H1 (cell line): Measurements from ENCODE around the gene PLEKHB1. TPM values are rescaled to one million over a fixed set of nuclear protein-coding genes. Genes with fewer than 3 reads are reported as not detected.

Source experiments
- BACH1 ChIP-seq: IDR thresholded peaks from 2 replicates; pipeline ENCODE4 v1.6.1; 2012; ENCODE audit warnings: low read length, improper control_type of control experiment
- BCL11A ChIP-seq, 2 experiments: IDR thresholded peaks; one replicate each; pipeline ENCODE4 v1.6.1; 2011; ENCODE audit warnings: low read depth in 2 of 2, low read length in 2 of 2, mild to moderate bottlenecking in 2 of 2
- CBX8 ChIP-seq: fragments of 300-800, 300-1000 bp; sonication (generic); IDR thresholded peaks from 2 replicates; pipeline ENCODE4 v1.7.1; 2016; ENCODE audit warnings: low read depth, low read length, borderline replicate concordance
- CHD1 ChIP-seq: IDR thresholded peaks from 2 replicates; pipeline ENCODE4 v1.6.1; 2012; ENCODE audit warnings: low read depth, low read length, improper control_type of control experiment
- CTBP2 ChIP-seq: IDR thresholded peaks from 2 replicates; pipeline ENCODE4 v1.7.0; 2011; ENCODE audit warnings: borderline replicate concordance, mild to moderate bottlenecking, moderate library complexity, mixed read lengths, low read length; ENCODE audit not compliant: insufficient read depth, insufficient read length
- EP300 ChIP-seq, 2 experiments: IDR thresholded peaks; 1 replicate in 1 of 2; 2 replicates in 1 of 2; pipeline ENCODE4 v1.6.1; 2011 to 2012; ENCODE audit warnings: low read depth in 2 of 2, low read length in 2 of 2, mild to moderate bottlenecking in 2 of 2, borderline replicate concordance in 1 of 2, inconsistent platforms in 1 of 2, moderate library complexity in 1 of 2
- GABPA ChIP-seq: IDR thresholded peaks from 2 replicates; pipeline ENCODE4 v1.6.1; 2011; ENCODE audit warnings: mild to moderate bottlenecking, low read length, moderate library complexity, borderline replicate concordance; ENCODE audit not compliant: insufficient read depth
- GTF2F1 ChIP-seq: IDR thresholded peaks from 2 replicates; pipeline ENCODE4 v1.6.1; 2012; ENCODE audit warnings: low read depth, low read length, improper control_type of control experiment, borderline replicate concordance
- HDAC2 ChIP-seq, 2 experiments: fragments of 300-600 bp in 1 of 2; sonication (generic) in 1 of 2; IDR thresholded peaks; 2 replicates each; pipeline ENCODE4 v1.6.1; 2011 to 2012; ENCODE audit warnings: low read depth in 2 of 2, low read length in 2 of 2, mild to moderate bottlenecking in 2 of 2, moderate library complexity in 2 of 2, borderline replicate concordance in 1 of 2, inconsistent platforms in 1 of 2
- JUND ChIP-seq: IDR thresholded peaks from 2 replicates; pipeline ENCODE4 v1.6.1; 2011; ENCODE audit warnings: mild to moderate bottlenecking, improper control_type of control experiment, low read length
- KDM1A ChIP-seq: fragments of 200-600, 300-600 bp; sonication (generic); IDR thresholded peaks from 2 replicates; pipeline ENCODE4 v1.7.1; 2016; ENCODE audit warnings: mild to moderate bottlenecking, low read length, borderline replicate concordance
- NRF1 ChIP-seq: IDR thresholded peaks from 2 replicates; pipeline ENCODE4 v1.6.1; 2011; ENCODE audit warnings: mild to moderate bottlenecking, low read depth, low read length, improper control_type of control experiment
- POLR2AphosphoS5 ChIP-seq: IDR thresholded peaks from 2 replicates; pipeline ENCODE4 v1.6.1; 2011; ENCODE audit warnings: low read depth, low read length
- RNF2 ChIP-seq: fragments of 200-900, 300-1000 bp; sonication (generic); IDR thresholded peaks from 2 replicates; pipeline ENCODE4 v1.7.1; 2016; ENCODE audit warnings: borderline replicate concordance, low read depth, mild to moderate bottlenecking, antibody characterized with exemption, low read length; ENCODE audit not compliant: poor library complexity, severe bottlenecking; ENCODE audit errors: missing control alignments
- SIRT6 ChIP-seq: IDR thresholded peaks from one replicate; pipeline ENCODE4 v1.7.1; 2012; ENCODE audit warnings: low read length, inconsistent platforms
- SP1 ChIP-seq: IDR thresholded peaks from 2 replicates; pipeline ENCODE4 v1.6.1; 2011; ENCODE audit warnings: low read depth, low read length
- SUZ12 ChIP-seq: fragments of 200-600 bp; sonication (generic); IDR thresholded peaks from 2 replicates; pipeline ENCODE4 v1.6.1; 2012; ENCODE audit warnings: mild to moderate bottlenecking, inconsistent platforms, low read length, moderate library complexity, mixed read lengths
- polyA plus RNA-seq, 7 experiments: library from polyadenylated mRNA; depleted of rRNA in 3 of 7; stranded (reverse) in 5 of 7; unstranded in 2 of 7; fragments of >200 nt in 5 of 7; fragments of 200-250 nt in 2 of 7; gene quantifications; 1 replicate in 5 of 7; 2 replicates in 1 of 7; 4 replicates in 1 of 7; pipeline versions ENCODE4 v1.2.1 to v1.2.3, GENCODE V29; 2011 to 2013; ENCODE audit warnings: missing spikeins in 2 of 7, mixed read lengths in 2 of 7
- total RNA-seq: library from RNA; stranded (reverse); fragmentation: NEBNext Ultra II Directional; extraction: Animal tissue kit (Norgen Biotek cat#: 25700); gene quantifications from 2 replicates; pipeline ENCODE4 v1.2.1, GENCODE V29; 2021
- TF ChIP-seq, protein P1 (sequence below): IDR thresholded peaks from 2 replicates; pipeline ENCODE4 v1.6.1; 2011; ENCODE audit warnings: low read length, improper control_type of control experiment

PLEKHB1 gene
- total and polyA plus RNA-seq, 2 of the 8 experiments (the other 6 are each of a cell fraction or from before 2014, with no cell fraction given): 14.8 to 24.5 TPM

- TF ChIP-seq SUZ12 (no peak), SIRT6 (no peak), CBX8 (no peak), SP1 (peak; percentile 40; the same call in 1 of the 2 replicates), NRF1 (no peak), BCL11A (IDR thresholded peaks at IDR 0.05; ENCODE audit: low read depth in 2 of 2, low read length in 2 of 2) (no peak), HDAC2 (IDR thresholded peaks at IDR 0.05; ENCODE audit: borderline replicate concordance in 1 of 2, low read depth in 2 of 2, low read length in 2 of 2) (no peak), BACH1 (no peak), CTBP2 (peak; percentile 67), GTF2F1 (no peak), EP300 (IDR thresholded peaks at IDR 0.05; ENCODE audit: borderline replicate concordance in 1 of 2, low read depth in 2 of 2, low read length in 2 of 2) (no peak; a peak in 1 of 3 replicates), GABPA (peak; percentile 85; the same call in 1 of the 2 replicates), RNF2 (no peak), KDM1A (peak; percentile 55; the same call in 1 of the 2 replicates), CHD1 (no peak), POLR2AphosphoS5 (no peak), JUND (no peak)
- TF ChIP-seq, protein P1, sequence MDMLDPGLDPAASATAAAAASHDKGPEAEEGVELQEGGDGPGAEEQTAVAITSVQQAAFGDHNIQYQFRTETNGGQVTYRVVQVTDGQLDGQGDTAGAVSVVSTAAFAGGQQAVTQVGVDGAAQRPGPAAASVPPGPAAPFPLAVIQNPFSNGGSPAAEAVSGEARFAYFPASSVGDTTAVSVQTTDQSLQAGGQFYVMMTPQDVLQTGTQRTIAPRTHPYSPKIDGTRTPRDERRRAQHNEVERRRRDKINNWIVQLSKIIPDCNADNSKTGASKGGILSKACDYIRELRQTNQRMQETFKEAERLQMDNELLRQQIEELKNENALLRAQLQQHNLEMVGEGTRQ: no peak
Observed at GRCh38 chr11:73597956-73598718, 48.2 kb upstream of the PLEKHB1 start, which contains the start of gene FAM168A (continued).
